Suprapubic skin (tissue), 3 donors: ENCODE measurements around the gene MT1A.

Source experiments
- EP300 ChIP-seq: sonication (generic); formaldehyde crosslinking; IDR thresholded peaks from one replicate; pipeline ENCODE4 v1.6.1; 2017; ENCODE audit warnings: antibody characterized with exemption
- POLR2A ChIP-seq, 2 donors: fragments of 450-650 bp; IDR thresholded peaks; one replicate each; pipeline ENCODE4 v1.6.1; 2017; ENCODE audit warnings: antibody characterized with exemption in 2 of 2, mild to moderate bottlenecking in 2 of 2, moderate library complexity in 2 of 2
- TF ChIP-seq, protein P1 (sequence below), 2 donors: fragments of 200-600 bp in 1 of 2; fragments of 450-650 bp in 1 of 2; sonication (generic) in 1 of 2; IDR thresholded peaks; one replicate each; pipeline ENCODE4 v1.5.1; 2016 to 2019; ENCODE audit warnings: antibody characterized with exemption in 2 of 2, mild to moderate bottlenecking in 1 of 2, moderate library complexity in 1 of 2

DNA sequence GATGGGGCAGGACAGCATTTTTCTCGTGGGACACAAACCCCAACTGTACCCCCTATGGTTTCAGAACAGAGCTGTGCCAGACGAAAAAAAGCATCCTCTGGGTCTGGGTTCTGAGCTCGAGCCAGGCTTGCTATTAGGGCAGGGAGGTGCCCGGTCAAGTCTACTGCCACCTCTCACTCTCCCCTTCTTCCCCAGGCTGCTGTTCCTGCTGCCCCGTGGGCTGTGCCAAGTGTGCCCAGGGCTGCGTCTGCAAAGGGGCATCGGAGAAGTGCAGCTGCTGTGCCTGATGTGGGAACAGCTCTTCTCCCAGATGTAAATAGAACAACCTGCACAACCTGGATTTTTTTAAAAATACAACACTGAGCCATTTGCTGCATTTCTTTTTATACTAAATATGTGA is 11.8 kb upstream of the MT1A start:
- TF ChIP-seq, protein P1, sequence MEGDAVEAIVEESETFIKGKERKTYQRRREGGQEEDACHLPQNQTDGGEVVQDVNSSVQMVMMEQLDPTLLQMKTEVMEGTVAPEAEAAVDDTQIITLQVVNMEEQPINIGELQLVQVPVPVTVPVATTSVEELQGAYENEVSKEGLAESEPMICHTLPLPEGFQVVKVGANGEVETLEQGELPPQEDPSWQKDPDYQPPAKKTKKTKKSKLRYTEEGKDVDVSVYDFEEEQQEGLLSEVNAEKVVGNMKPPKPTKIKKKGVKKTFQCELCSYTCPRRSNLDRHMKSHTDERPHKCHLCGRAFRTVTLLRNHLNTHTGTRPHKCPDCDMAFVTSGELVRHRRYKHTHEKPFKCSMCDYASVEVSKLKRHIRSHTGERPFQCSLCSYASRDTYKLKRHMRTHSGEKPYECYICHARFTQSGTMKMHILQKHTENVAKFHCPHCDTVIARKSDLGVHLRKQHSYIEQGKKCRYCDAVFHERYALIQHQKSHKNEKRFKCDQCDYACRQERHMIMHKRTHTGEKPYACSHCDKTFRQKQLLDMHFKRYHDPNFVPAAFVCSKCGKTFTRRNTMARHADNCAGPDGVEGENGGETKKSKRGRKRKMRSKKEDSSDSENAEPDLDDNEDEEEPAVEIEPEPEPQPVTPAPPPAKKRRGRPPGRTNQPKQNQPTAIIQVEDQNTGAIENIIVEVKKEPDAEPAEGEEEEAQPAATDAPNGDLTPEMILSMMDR (IDR thresholded peaks at IDR 0.05), result no peak
- no peak for TF ChIP-seq POLR2A (IDR thresholded peaks at IDR 0.05)
- TF ChIP-seq EP300, result no peak
